Astrocyte of the cerebellum (primary cell): ENCODE results near the gene ACYP2.

Experiments
- DNase-seq: peaks from one replicate; pipeline ENCODE4 v3.0.0-alpha.2; 2011; ENCODE audit warnings: low read depth
- H3K4me3 ChIP-seq: 2 replicates; pipeline ENCODE4 v1.5.1; 2011; ENCODE audit warnings: mild to moderate bottlenecking, low read depth, low read length, moderate library complexity
- CTCF ChIP-seq: IDR thresholded peaks from 2 replicates; pipeline ENCODE4 v1.5.1; 2012; ENCODE audit warnings: low read length, low read depth, moderate library complexity, mild to moderate bottlenecking; ENCODE audit errors: missing control alignments
- in situ Hi-C: cut with HindIII; loops from 2 replicates; pipeline ENCODE4 v1.10.0; 2017; ENCODE audit warnings: low sequenced_read_pairs

Gene ACYP2

GRCh38 chr2:54097124-54097523, 18.3 kb upstream of the ACYP2 start:
- in situ Hi-C loops = no loop called here
- no peak for TF ChIP-seq CTCF
- DNase-seq = no peak
- H3K4me3 ChIP-seq = no peak overlapping the region

GRCh38 chr2:54099370-54099769, 16.0 kb upstream of the ACYP2 start:
- H3K4me3 ChIP-seq = no peak overlapping the region
- no peak for TF ChIP-seq CTCF
- in situ Hi-C loops = no loop called here
- DNase-seq = no peak

GRCh38 chr2:54099829-54100585, 15.4 kb upstream of the ACYP2 start:
- no peak overlapping the region for H3K4me3 ChIP-seq
- in situ Hi-C loops = no loop called here

GRCh38 chr2:54100772-54101171, 14.6 kb upstream of the ACYP2 start:
- DNase-seq = no peak
- in situ Hi-C loops = no loop called here
- no peak overlapping the region for H3K4me3 ChIP-seq
- TF ChIP-seq CTCF = no peak

More at GRCh38 chr2:54099829-54100585, 15.4 kb upstream of the ACYP2 start:
- TF ChIP-seq CTCF = no peak
- DNase-seq = no peak

GRCh38 chr2:54103454-54104314, 11.7 kb upstream of the ACYP2 start:
- no peak overlapping the region for H3K4me3 ChIP-seq
- in situ Hi-C loops = no loop called here
- TF ChIP-seq CTCF = peak; percentile 12
- DNase-seq = peak; percentile 20

- TF ChIP-seq CTCF = peak; percentile 83
- DNase-seq = peak; percentile 34
- in situ Hi-C loops = loop anchor here (5.0 kb wide), 1 partner anchor 55 kb away; no protein-coding TSS in a partner anchor
- H3K4me3 ChIP-seq = no peak overlapping the region
These were observed 8.6 kb upstream of the ACYP2 start for GRCh38 chr2:54106631-54107454.
